ENCODE data around the gene VSTM4. TPM values are rescaled to one million over a fixed set of nuclear protein-coding genes. Genes with fewer than 3 reads are reported as not detected.

Gene VSTM4, protein sequence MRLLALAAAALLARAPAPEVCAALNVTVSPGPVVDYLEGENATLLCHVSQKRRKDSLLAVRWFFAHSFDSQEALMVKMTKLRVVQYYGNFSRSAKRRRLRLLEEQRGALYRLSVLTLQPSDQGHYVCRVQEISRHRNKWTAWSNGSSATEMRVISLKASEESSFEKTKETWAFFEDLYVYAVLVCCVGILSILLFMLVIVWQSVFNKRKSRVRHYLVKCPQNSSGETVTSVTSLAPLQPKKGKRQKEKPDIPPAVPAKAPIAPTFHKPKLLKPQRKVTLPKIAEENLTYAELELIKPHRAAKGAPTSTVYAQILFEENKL
- 19.2 TPM for polyA plus RNA-seq (2013, experiment 1 of 2; ENCODE audit: insufficient read length)
- polyA plus RNA-seq (2013, experiment 2 of 2; ENCODE audit: insufficient read length) = 26.6 TPM

DNA sequence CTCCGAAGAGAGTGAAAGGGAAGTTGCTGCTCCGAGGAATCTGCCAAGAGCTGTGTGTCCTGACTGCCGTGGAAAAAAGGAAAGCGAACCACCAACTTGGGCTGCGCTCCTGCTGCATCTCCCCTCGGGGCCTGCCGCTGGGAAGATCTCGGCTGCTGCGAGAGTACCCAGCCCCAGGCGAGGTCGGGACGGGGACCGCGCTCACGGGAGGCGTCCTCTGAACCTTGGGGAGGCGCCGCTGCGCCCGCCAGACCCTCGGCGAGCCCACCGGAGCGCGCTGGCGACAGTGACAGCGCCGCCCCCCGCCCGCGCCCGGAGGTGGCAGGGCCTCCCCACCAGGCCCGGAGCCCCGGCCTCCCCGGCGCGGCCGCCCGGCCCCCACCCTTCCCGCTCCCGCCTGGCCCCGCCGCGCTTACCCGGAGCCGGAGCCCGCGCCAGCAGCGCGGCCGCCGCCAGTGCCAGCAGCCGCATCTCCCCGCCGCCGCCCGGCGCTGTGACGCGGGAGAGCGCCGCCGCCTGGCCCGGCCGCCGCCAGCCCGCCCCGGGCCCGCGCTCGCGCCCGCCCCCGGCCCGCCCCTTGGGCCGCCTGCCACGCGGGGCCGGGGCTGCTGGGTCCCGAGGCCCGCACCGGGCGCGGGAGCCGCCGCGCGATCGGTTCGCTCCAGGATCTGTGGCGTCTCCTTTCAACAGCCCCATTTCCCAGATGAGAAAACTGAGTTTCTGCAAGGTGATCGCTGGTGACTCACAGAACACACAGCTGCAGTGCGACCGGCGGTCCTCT is at the start of gene VSTM4:
TSS of gene VSTM4 (minus strand) at position 508 of the 781 bp plus-strand sequence. CDS start at position 471, 37 bp downstream.
- DNase-seq = peak; percentile 62

DNA sequence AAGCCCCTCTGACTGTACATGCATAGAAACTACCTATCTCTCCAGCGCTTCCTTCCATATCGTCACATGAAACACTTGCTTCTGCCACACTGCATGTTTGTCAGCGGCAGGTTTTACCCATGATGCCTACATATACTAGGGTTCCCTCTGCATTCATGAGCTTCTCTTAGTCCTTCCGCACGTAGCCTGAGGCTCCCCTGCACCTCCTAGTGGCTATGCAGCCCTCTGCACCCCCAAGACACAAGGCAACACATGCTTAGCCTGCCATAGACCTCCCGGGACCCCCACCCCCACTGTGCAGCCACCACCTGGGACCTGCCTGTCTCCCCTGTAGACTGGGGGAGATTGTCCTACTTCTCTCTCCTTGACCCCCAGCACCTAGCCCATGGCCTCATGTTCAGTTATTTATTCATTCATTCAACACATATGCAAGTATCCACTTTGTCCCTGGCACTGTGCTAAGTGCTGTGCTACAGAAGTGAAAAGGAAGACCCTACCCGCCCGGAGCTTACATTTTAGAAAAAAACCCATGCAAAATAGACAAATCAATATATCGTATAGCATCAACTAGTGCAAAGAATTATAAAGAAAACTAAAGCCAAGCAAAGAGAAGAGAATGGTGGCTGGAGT is 49.4 kb upstream of the VSTM4 start:
- peak; percentile 48 for DNase-seq

DNA sequence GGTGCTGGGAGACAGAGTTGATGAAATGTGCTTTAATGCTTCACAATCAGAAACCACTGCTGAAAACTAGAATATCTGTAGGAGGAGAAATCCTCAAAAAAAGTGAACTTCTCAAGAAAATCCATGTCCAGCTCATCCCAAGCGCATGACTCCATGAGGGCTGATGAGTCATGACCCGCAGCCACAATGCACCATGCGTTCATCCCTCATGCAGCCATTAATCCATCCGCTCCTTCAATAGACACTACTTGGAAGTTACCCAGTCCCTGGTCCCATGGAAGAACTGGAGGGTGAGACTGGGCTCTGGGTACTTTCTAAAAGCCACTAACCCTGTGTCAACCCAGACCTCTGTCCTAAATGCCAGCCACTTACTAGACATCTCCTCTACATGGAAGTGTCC is 48.4 kb upstream of the VSTM4 start:
- peak; percentile 65 for DNase-seq

GRCh38 chr10:49162761-49163310 is 47.5 kb upstream of the VSTM4 start:
- no peak for DNase-seq

DNA sequence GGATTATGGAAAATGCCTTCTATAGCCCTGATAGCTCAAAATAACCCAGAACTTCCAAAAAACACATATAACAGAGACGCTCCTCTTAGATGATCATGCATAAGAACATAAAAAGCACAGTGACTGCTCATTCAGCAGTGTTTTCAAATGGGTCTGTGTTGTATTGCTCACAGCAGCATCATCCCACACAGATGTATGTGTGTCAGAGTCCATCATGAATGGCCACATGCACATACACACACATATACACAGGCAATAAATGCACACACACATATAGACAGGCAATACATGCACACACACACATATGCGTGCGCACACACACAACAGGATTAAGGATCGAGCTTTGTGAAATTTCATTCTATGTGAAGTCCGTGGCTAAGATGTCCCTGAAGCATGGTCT is 46.7 kb upstream of the VSTM4 start:
- DNase-seq = no peak

DNA sequence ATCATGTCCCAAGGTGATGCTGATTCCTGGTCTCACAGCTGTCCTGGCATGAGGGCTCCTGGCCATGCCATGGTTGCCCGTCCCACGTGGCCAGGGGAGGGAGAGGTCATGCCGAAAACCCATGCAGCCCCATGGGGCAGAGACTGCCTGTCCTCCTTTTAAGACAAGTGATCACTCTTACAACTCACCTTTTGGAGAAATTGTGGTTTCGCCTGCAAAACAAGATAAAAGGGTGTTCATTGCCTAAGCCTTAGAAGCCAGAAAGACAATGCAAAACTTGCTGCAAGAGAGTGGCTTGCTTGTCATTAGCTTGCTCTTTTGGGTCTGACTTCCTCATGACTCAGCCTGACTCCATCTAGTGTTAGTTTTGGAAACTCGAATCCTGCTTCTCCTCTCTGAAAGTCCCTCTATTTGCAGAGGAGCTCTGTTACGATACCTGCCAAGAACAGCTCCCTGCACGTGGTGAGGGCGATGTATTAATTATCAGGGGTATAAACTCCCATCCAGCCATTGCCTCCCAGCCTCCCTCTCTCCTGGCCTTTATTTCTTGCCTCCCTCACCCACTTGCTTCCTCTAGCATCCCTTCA is 46.2 kb upstream of the VSTM4 start:
- peak; percentile 73 for DNase-seq

GRCh38 chr10:49160814-49161213 is 45.5 kb upstream of the VSTM4 start:
- no peak for DNase-seq

DNA sequence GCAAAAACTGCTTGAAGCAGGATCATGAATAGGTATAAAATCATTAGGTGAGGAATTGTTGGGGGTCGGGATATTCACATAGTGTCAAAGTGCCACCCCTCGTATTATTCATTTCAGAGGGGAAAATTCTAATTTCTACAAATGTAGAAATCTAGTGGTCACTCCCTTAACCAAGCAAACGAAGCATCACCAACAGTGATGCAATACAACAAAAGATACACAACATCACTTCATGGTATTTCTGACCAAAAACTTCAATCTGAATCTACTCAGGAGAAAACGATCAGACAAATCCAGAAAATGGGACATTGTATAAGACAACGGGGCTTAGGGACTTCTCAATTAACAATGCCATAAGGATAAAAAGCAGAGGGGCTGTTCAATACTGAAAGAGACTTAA is 44.8 kb upstream of the VSTM4 start:
- DNase-seq = no peak

DNA sequence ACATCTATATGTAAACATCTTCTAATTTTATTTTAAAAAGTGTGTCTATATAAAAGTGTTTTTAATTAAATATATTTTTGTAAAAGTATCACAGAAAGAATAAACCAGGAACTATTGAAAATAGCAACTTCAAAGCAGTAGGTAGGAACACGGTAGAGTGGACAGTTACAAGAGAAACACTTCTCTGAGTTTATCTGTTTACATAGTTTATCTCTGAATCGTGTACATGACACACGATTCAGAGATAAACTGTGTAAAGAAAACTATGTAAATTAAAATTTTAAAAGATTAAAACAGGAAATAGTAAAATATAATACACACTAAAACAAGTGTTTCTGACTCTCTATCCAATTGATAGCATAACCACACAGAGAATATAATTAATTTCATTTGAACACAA is 43.6 kb upstream of the VSTM4 start:
- no peak for DNase-seq

DNA sequence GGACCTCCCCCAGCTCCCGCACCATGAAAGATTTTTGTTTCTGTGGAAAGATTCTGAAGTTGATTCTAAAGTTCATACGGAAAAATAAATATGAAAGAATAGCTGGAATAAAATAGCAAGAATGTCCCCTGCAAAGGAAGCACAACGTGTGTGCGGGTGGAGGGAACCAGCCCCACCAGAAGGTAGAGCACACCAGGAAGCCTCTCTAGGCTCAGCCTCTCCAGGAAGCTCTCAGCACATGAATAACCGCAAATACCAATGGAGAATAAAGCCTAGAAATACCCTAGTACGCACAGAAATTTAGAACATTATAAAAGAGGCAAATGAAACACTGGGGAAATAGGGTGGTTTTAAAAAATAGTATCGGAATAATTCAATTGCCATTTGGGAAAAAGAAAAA is 43.1 kb upstream of the VSTM4 start:
- DNase-seq = peak; percentile 51

- no peak for DNase-seq
These were observed 41.9 kb upstream of the VSTM4 start for GRCh38 chr10:49157229-49157628.

- DNase-seq = no peak
These were observed 39.3 kb upstream of the VSTM4 start for GRCh38 chr10:49154641-49155040.

DNA sequence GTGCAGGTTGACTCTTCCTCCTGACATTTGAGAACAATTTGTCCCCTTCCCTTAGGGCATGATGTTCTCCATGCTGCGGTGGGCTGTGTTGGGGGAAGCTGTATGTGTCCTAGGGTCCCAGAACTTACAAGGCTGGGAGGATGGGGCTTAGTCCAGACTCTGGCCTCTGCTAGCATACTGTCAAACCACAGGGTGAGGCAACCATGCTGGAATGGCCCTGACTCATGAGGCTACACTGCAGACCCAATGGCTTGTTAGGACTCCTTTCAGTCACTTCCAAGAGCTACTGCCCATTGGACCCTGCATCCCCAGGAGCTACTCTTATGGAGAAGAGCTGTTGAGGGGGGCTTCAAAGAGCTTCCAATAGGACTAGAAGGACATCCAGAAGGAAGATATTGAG is 38.6 kb upstream of the VSTM4 start:
- DNase-seq = peak; percentile 80

DNA sequence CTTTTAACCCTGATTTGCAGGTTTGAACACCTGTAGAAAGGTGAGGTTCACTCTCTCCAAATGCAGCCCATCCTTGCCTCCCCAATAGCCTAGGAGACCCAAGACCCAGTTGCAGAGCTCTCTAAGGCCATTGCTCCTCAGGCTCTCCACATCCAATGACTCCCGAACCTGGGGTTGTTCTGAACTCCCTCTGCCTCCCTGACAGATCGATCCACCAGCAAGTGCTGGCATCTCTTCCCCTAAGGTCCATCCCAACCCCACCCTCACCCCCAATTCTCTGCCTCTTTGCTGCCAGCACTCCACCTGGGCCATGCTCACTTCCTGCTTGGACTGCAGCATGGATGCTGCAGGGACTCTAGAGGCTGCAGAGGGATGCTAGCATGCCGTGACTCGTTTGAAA is 37.8 kb upstream of the VSTM4 start:
- DNase-seq = no peak

- no peak for DNase-seq
These were observed 37.3 kb upstream of the VSTM4 start for GRCh38 chr10:49152663-49153062.

DNA sequence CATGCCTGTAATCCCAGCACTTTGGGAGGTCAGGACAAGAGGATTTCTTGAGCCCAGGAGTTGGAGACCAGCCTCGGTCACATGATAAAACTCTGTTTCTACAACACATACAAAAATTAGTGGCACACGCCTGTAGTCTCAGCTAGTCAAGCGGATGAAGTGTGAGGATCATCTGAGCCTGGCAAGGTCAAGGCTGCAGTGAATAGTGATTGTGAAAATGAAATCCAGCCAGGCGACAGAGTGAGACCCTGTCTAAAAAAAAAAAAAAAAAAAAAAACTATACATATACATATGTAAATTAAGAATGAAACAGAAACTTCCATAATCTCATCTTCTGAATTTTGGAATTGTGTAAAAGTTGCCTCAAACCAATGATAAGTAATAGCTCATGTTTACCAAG is 36.7 kb upstream of the VSTM4 start:
- no peak for DNase-seq

GRCh38 chr10:49151481-49151880 is 36.2 kb upstream of the VSTM4 start:
- DNase-seq = no peak

GRCh38 chr10:49151025-49151445 is 35.7 kb upstream of the VSTM4 start:
- no peak for DNase-seq

- DNase-seq = no peak
These were observed 35.1 kb upstream of the VSTM4 start for GRCh38 chr10:49150426-49150825.

DNA sequence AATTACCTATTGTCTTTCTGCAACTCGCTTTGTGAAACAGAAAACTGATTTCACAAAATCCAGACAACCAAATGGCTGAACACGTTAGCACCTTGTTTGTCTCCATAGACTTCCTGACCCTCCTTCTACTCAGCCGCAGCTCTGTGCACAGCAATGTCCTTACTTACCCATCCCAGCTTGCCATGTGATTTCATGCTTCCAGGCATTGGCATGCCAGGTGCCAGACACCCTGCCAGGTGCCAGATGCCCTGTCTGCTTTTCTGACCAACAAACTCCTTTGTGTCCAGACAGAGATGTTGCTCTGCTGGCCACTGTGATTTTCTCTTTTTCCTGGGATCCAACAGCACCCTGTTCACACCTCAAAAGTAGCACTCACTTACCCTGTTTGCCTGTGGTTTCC is 34.6 kb upstream of the VSTM4 start:
- no peak for DNase-seq

GRCh38 chr10:49144058-49144720 is 28.9 kb upstream of the VSTM4 start:
- DNase-seq = peak; percentile 59

DNA sequence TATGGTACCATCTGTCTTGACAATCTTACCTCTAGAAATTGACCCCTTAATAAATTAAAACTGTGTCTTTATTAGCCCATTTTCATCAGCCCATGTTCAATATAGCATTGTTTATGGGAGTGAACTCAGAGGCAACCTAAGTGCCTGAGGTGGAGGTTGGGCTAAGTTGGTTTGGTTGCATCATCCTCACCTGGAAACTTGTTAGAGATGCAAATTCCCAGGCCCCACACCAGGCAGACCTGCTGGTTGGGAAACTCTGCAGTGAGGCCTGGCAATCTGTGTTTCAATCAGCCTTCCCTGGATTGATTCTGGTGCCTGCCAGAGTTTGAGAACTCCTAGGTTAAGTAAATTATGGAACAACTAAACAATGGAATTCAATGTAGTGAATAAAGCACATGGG is 27.9 kb upstream of the VSTM4 start:
- DNase-seq = no peak
